IPS-NIHi7 (cell line): ENCODE measurements around the gene PPP1R16B.
"Not testable (repeated sequence)": the region's sequence is repeated elsewhere in the genome, so short reads cannot be mapped to it uniquely, and the experiment has no call there.

Experiments
- DNase-seq: peaks from one replicate; pipeline ENCODE4 v3.0.0; 2012; ENCODE audit warnings: mixed read lengths; ENCODE audit errors: extremely low spot score

The PPP1R16B gene

GRCh38 chr20:38791940-38792339, 13.6 kb upstream of the PPP1R16B start:
- DNase-seq: no peak

GRCh38 chr20:38794057-38794456, 11.4 kb upstream of the PPP1R16B start:
- not testable (repeated sequence) for DNase-seq

- DNase-seq: no peak
Observed at GRCh38 chr20:38798266-38798665, 7.2 kb upstream of the PPP1R16B start.

GRCh38 chr20:38799203-38799602, 6.3 kb upstream of the PPP1R16B start:
- DNase-seq: no peak

GRCh38 chr20:38800882-38801281, 4.6 kb upstream of the PPP1R16B start:
- no peak for DNase-seq

- DNase-seq: no peak
Observed at GRCh38 chr20:38804221-38804620, 1.3 kb upstream of the PPP1R16B start.

- DNase-seq: peak; percentile 48
Observed at GRCh38 chr20:38804682-38805501, 605 bp upstream of the PPP1R16B start.

GRCh38 chr20:38805958-38806854, 709 bp downstream of the PPP1R16B start:
- DNase-seq: peak; percentile 26

- no peak for DNase-seq
Observed at GRCh38 chr20:38806855-38807655, 1.6 kb downstream of the PPP1R16B start.

- no peak for DNase-seq
Observed at GRCh38 chr20:38809942-38810341, 4.4 kb downstream of the PPP1R16B start.

GRCh38 chr20:38810926-38811630, 5.6 kb downstream of the PPP1R16B start:
- no peak for DNase-seq

- DNase-seq: no peak
Observed at GRCh38 chr20:38811769-38812168, 6.3 kb downstream of the PPP1R16B start.

GRCh38 chr20:38812182-38812581, 6.7 kb downstream of the PPP1R16B start:
- DNase-seq: no peak

GRCh38 chr20:38812709-38813573, 7.4 kb downstream of the PPP1R16B start:
- no peak for DNase-seq

- not testable (repeated sequence) for DNase-seq
Observed at GRCh38 chr20:38813574-38813962, 8.1 kb downstream of the PPP1R16B start.

- no peak for DNase-seq
Observed at GRCh38 chr20:38815446-38815845, 9.9 kb downstream of the PPP1R16B start.

GRCh38 chr20:38818113-38819065, 12.9 kb downstream of the PPP1R16B start:
- DNase-seq: peak; percentile 30

- no peak for DNase-seq
Observed at GRCh38 chr20:38825571-38825900, 20.0 kb downstream of the PPP1R16B start.
